ENCODE results near the gene VWA1. TPM values are rescaled to one million over a fixed set of nuclear protein-coding genes. Genes with fewer than 3 reads are reported as not detected.

Gene VWA1
- total and polyA plus RNA-seq, 10 of the 15 experiments (the other 5 are each of a cell fraction or from before 2014, with no cell fraction given) = 0.02 to 1.7 (median 0.32) TPM; not detected in 2

GRCh38 chr1:1437904-1438376, 2.5 kb downstream of the VWA1 start (continued):
- TF ChIP-seq ZBTB40 (IDR thresholded peaks at IDR 0.05; ENCODE audit: borderline replicate concordance) (no peak; the same call in 1 of the 2 replicates), POLR2A (IDR thresholded peaks at IDR 0.05; ENCODE audit: low read depth, low read length) (no peak), TCF12 (IDR thresholded peaks at IDR 0.05; ENCODE audit: low read depth, low read length) (no peak), PKNOX1 (IDR thresholded peaks at IDR 0.05) (no peak), ZSCAN29 (IDR thresholded peaks at IDR 0.05) (no peak)
